ENCODE measurements around the gene CLCN4. TPM values are rescaled to one million over a fixed set of nuclear protein-coding genes. Genes with fewer than 3 reads are reported as not detected.

CLCN4 gene
- total RNA-seq, 3 donors from 2014 or later, result 2.9 to 4.7 (median 3.7) TPM

GRCh38 chrX:10245886-10246285, 89.1 kb downstream of the CLCN4 start:
- Histone ChIP-seq H3K4me3 (no peak overlapping the region), H3K27ac (no peak overlapping the region), H3K27me3 (peaks cover 0 to 19% of the 10 kb centered on the region in 2 donors), H3K9me3 (peaks cover 0 to 19% of the 10 kb centered on the region in 2 donors), H3K36me3 (no peaks in the 10 kb centered on the region), H3K4me1 (no peaks in the 10 kb centered on the region)
- no peak for DNase-seq (ENCODE audit: low spot score in 2 of 2)
- intact Hi-C loops (cut with DNase I; ENCODE audit: low total_unique reads), result no loop called here
- TF ChIP-seq CTCF (IDR thresholded peaks at IDR 0.05) (no peak), POLR2AphosphoS5 (IDR thresholded peaks at IDR 0.05) (no peak), POLR2A (IDR thresholded peaks at IDR 0.05) (no peak)

GRCh38 chrX:10246297-10246696, 89.5 kb downstream of the CLCN4 start:
- H3K4me3 ChIP-seq, result no peak overlapping the region
- intact Hi-C loops (cut with DNase I; ENCODE audit: low total_unique reads), result no loop called here
- DNase-seq (ENCODE audit: low spot score in 2 of 2), result no peak
- TF ChIP-seq POLR2AphosphoS5 (IDR thresholded peaks at IDR 0.05), result no peak
- TF ChIP-seq POLR2A (IDR thresholded peaks at IDR 0.05), result no peak
- no peak for TF ChIP-seq CTCF (IDR thresholded peaks at IDR 0.05)
- H3K36me3 ChIP-seq, result no peaks in the 10 kb centered on the region
- no peak overlapping the region for H3K27ac ChIP-seq
- H3K27me3 ChIP-seq, result peaks cover 0 to 15% of the 10 kb centered on the region in 2 donors
- H3K4me1 ChIP-seq, result no peaks in the 10 kb centered on the region
- H3K9me3 ChIP-seq, result peaks cover 0 to 19% of the 10 kb centered on the region in 2 donors

GRCh38 chrX:10246846-10247245, 90.1 kb downstream of the CLCN4 start:
- H3K4me3 ChIP-seq, result no peak overlapping the region
- H3K36me3 ChIP-seq, result no peaks in the 10 kb centered on the region
- peaks cover 0 to 19% of the 10 kb centered on the region in 2 donors for H3K9me3 ChIP-seq
- intact Hi-C loops (cut with DNase I; ENCODE audit: low total_unique reads), result no loop called here
- H3K27ac ChIP-seq, result no peak overlapping the region
- no peaks in the 10 kb centered on the region for H3K4me1 ChIP-seq
- TF ChIP-seq POLR2AphosphoS5 (IDR thresholded peaks at IDR 0.05) (no peak), CTCF (IDR thresholded peaks at IDR 0.05) (no peak), POLR2A (IDR thresholded peaks at IDR 0.05) (no peak)
- no peak for DNase-seq (ENCODE audit: low spot score in 2 of 2)
- H3K27me3 ChIP-seq, result peaks cover 0 to 12% of the 10 kb centered on the region in 2 donors

- Histone ChIP-seq H3K36me3 (no peaks in the 10 kb centered on the region), H3K4me1 (no peaks in the 10 kb centered on the region), H3K27me3 (peaks cover 0 to 33% of the 10 kb centered on the region in 2 donors), H3K9me3 (no peaks in the 10 kb centered on the region), H3K27ac (no peak overlapping the region), H3K4me3 (no peak overlapping the region)
- no peak for DNase-seq (ENCODE audit: low spot score in 2 of 2)
- intact Hi-C loops (cut with DNase I; ENCODE audit: low total_unique reads), result no loop called here
- TF ChIP-seq CTCF (IDR thresholded peaks at IDR 0.05), result peak in 1 of 3 donors; percentile 8
- no peak for TF ChIP-seq POLR2AphosphoS5 (IDR thresholded peaks at IDR 0.05)
- TF ChIP-seq POLR2A (IDR thresholded peaks at IDR 0.05), result no peak
These were observed 98.0 kb downstream of the CLCN4 start for GRCh38 chrX:10254739-10255138.

GRCh38 chrX:10259716-10260115, 102.9 kb downstream of the CLCN4 start:
- no peaks in the 10 kb centered on the region for H3K36me3 ChIP-seq
- H3K9me3 ChIP-seq, result no peaks in the 10 kb centered on the region
- DNase-seq (ENCODE audit: low spot score in 2 of 2), result no peak
- peaks cover 0 to 31% of the 10 kb centered on the region in 2 donors for H3K27me3 ChIP-seq
- intact Hi-C loops (cut with DNase I; ENCODE audit: low total_unique reads), result loop anchor here (5.0 kb wide), 1 partner anchor 138 kb away; no protein-coding TSS in a partner anchor
- H3K27ac ChIP-seq, result no peak overlapping the region
- TF ChIP-seq POLR2A (IDR thresholded peaks at IDR 0.05), result no peak
- no peak for TF ChIP-seq CTCF (IDR thresholded peaks at IDR 0.05)
- no peak for TF ChIP-seq POLR2AphosphoS5 (IDR thresholded peaks at IDR 0.05)
- no peak overlapping the region for H3K4me3 ChIP-seq
- H3K4me1 ChIP-seq, result no peaks in the 10 kb centered on the region

Measured in breast epithelium (tissue), 4 donors.